ENCODE measurements around the gene P2RY6.

P2RY6 gene

DNA sequence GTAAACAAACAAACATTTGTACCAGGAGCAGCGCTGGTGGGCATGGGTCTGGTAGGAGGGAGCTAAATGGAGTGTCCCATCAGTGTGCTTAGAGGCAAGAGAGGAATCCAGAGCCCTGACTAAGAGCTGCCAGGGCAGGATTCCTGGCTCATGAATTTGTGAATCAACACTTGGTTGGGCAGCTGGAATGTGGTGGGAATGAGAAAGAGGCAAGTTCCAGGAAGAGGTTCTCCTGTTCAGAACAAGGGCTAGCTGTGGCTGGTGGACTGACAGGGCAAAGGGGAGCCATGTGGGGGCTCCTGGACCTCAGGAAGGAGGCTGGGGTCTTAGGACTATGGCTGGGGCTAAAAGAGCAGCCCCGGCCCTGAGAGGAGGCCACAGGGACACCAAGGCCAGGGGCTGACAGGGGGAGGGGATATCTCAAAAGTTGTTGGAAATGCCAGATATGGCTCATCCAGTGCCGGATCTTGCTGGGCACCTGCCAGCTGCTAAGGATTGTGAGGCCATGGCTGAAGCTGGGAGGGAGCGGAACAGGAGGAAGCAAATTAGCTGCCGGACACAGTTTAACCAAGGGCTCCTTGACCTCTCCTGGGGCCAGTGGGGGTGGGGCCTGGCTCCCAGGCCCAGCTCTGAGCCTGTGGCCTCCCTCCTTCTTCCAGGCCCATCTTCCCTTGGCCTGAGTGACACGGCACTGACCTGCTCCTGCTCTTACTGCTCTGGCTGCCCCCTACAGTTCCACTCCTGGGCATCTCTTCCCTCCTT lies 14.6 kb upstream of the P2RY6 start:
- H3K9ac ChIP-seq (ENCODE audit: low read depth, low read length, poor library complexity, severe bottlenecking): no peak overlapping the region

DNA sequence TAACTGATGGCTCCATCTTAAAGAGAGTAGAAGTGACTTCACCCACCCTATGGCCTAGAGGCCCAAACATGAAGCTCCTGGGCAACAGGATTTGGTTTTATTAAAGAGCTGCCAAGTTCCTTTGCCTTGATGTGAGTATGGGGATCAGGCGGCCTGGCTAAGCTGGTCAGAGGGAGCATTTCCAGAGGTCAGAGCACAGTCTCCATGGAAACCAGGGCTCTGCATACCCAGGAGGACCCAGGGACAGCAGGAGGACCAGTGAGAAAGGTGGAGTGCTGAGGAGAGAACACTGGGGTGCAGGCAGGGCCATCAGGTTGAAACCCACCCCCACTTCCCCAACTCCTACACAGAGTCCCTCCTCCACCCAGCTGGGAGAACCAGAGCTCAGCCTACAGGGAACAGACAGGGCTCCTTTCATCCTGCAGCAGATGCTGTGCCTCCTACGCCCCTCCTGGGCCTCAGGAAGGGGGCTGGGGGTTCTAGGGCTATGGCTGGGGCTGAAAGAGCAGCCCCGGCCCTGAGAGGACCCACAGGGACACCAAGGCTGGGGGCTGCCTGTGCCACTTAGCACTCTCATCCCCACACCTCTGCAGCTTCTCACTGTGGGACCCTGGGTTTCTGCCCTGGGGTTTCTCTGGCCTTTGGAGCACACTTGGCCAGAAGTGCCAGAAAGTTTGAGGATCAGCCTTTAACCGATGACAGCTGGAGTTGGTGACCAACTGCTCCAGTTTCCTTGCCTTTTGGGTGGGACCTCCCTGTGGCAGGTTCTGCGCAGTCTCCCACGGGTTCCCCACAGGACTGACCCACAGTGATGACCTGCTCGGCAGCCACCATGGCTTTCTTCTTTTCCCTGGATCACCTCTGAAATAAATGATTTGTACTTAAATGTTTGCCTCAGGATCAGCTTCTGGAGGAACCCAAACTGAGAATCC lies 13.8 kb upstream of the P2RY6 start:
- Histone ChIP-seq H3K79me2 (ENCODE audit: insufficient read depth, low read length) (no peaks in the 10 kb centered on the region), H3K4me1 (ENCODE audit: insufficient read depth, low read length, poor library complexity, severe bottlenecking) (no peaks in the 10 kb centered on the region), H3K27me3 (ENCODE audit: insufficient read depth, low read length, poor library complexity, severe bottlenecking) (no peaks in the 10 kb centered on the region), H3F3A (ENCODE audit: low read depth) (peaks cover 3% of the 10 kb centered on the region; the same call in 1 of the 2 replicates), H2AFZ (ENCODE audit: low read length) (no peak overlapping the region), H3K9me2 (replicated peaks; ENCODE audit: low read depth, low read length) (no peaks in the 10 kb centered on the region), H3K4me3 (ENCODE audit: low read length, poor library complexity, severe bottlenecking) (no peak overlapping the region), H4K20me1 (ENCODE audit: insufficient read depth, low read length, poor library complexity, severe bottlenecking) (no peaks in the 10 kb centered on the region), H3K9ac (ENCODE audit: low read depth, low read length, poor library complexity, severe bottlenecking) (no peak overlapping the region), H3K9me3 (ENCODE audit: insufficient read depth, low read depth, low read length) (no peaks in the 10 kb centered on the region), H3K4me2 (ENCODE audit: low read depth, low read length, poor library complexity, severe bottlenecking) (no peak overlapping the region), H3K36me3 (ENCODE audit: insufficient read depth, low read length) (no peaks in the 10 kb centered on the region)
- TF ChIP-seq, protein P1, sequence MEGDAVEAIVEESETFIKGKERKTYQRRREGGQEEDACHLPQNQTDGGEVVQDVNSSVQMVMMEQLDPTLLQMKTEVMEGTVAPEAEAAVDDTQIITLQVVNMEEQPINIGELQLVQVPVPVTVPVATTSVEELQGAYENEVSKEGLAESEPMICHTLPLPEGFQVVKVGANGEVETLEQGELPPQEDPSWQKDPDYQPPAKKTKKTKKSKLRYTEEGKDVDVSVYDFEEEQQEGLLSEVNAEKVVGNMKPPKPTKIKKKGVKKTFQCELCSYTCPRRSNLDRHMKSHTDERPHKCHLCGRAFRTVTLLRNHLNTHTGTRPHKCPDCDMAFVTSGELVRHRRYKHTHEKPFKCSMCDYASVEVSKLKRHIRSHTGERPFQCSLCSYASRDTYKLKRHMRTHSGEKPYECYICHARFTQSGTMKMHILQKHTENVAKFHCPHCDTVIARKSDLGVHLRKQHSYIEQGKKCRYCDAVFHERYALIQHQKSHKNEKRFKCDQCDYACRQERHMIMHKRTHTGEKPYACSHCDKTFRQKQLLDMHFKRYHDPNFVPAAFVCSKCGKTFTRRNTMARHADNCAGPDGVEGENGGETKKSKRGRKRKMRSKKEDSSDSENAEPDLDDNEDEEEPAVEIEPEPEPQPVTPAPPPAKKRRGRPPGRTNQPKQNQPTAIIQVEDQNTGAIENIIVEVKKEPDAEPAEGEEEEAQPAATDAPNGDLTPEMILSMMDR (conservative IDR thresholded peaks at IDR 0.05; ENCODE audit: low read length): no peak
- no peak for TF ChIP-seq EZH2phosphoT487 (IDR thresholded peaks at IDR 0.05; ENCODE audit: borderline replicate concordance)

More for the DNA sequence above, 14.6 kb upstream of the P2RY6 start:
- no peaks in the 10 kb centered on the region for H3K4me1 ChIP-seq (ENCODE audit: insufficient read depth, low read length, poor library complexity, severe bottlenecking)
- H3F3A ChIP-seq (ENCODE audit: low read depth): peaks cover 3% of the 10 kb centered on the region; the same call in 1 of the 2 replicates
- no peaks in the 10 kb centered on the region for H3K9me2 ChIP-seq (replicated peaks; ENCODE audit: low read depth, low read length)
- H3K4me2 ChIP-seq (ENCODE audit: low read depth, low read length, poor library complexity, severe bottlenecking): no peak overlapping the region
- no peaks in the 10 kb centered on the region for H4K20me1 ChIP-seq (ENCODE audit: insufficient read depth, low read length, poor library complexity, severe bottlenecking)
- H3K4me3 ChIP-seq (ENCODE audit: low read length, poor library complexity, severe bottlenecking): no peak overlapping the region
- no peaks in the 10 kb centered on the region for H3K79me2 ChIP-seq (ENCODE audit: insufficient read depth, low read length)
- no peaks in the 10 kb centered on the region for H3K36me3 ChIP-seq (ENCODE audit: insufficient read depth, low read length)
- no peaks in the 10 kb centered on the region for H3K9me3 ChIP-seq (ENCODE audit: insufficient read depth, low read depth, low read length)
- H3K27me3 ChIP-seq (ENCODE audit: insufficient read depth, low read length, poor library complexity, severe bottlenecking): no peaks in the 10 kb centered on the region
- no peak for TF ChIP-seq EZH2phosphoT487 (IDR thresholded peaks at IDR 0.05; ENCODE audit: borderline replicate concordance)
- TF ChIP-seq, protein P1 (conservative IDR thresholded peaks at IDR 0.05; ENCODE audit: low read length): no peak
- H2AFZ ChIP-seq (ENCODE audit: low read length): no peak overlapping the region

DNA sequence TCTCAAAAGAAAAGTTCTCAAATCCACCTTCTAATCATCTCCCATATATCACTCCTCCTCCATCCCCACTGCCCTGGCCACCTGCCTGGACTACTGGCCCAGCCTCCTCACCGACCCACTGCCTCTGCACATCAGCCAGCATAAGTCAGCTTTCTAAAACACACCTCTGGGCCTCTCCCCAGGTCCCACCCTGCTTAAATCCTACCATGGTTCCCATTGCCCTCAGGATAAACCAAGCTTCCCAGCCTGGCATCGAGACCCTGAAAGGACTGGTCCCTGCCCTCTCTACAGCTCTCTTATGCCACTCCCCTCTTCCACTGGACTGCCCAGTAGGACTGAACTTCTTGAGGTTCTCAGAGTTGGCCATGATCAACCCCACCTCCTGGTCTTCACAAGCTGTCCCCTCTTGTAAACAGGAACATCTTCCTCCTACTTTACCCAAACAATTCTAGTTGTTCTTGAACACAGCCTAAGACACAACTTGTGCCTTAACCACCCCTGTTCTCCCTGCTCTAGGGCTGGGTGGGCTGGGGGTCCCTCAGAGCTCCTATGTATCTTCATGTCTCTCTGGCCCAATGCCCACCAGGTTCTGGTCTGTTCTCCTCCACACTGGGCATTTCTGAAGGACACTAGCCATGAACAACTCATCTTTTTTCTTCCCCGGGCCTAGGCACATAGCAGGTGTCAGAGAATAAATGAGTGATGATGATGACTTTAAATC lies 12.6 kb upstream of the P2RY6 start:
- Histone ChIP-seq H3K4me1 (ENCODE audit: insufficient read depth, low read length, poor library complexity, severe bottlenecking) (no peaks in the 10 kb centered on the region), H4K20me1 (ENCODE audit: insufficient read depth, low read length, poor library complexity, severe bottlenecking) (no peaks in the 10 kb centered on the region), H3K9me3 (ENCODE audit: insufficient read depth, low read depth, low read length) (no peaks in the 10 kb centered on the region), H2AFZ (ENCODE audit: low read length) (no peak overlapping the region), H3K27me3 (ENCODE audit: insufficient read depth, low read length, poor library complexity, severe bottlenecking) (no peaks in the 10 kb centered on the region), H3K4me2 (ENCODE audit: low read depth, low read length, poor library complexity, severe bottlenecking) (no peak overlapping the region), H3F3A (ENCODE audit: low read depth) (no peaks in the 10 kb centered on the region), H3K9me2 (replicated peaks; ENCODE audit: low read depth, low read length) (no peaks in the 10 kb centered on the region), H3K4me3 (ENCODE audit: low read length, poor library complexity, severe bottlenecking) (no peak overlapping the region), H3K9ac (ENCODE audit: low read depth, low read length, poor library complexity, severe bottlenecking) (no peak overlapping the region), H3K79me2 (ENCODE audit: insufficient read depth, low read length) (no peaks in the 10 kb centered on the region), H3K36me3 (ENCODE audit: insufficient read depth, low read length) (no peaks in the 10 kb centered on the region)
- TF ChIP-seq, protein P1 (conservative IDR thresholded peaks at IDR 0.05; ENCODE audit: low read length): no peak
- no peak for TF ChIP-seq EZH2phosphoT487 (IDR thresholded peaks at IDR 0.05; ENCODE audit: borderline replicate concordance)
